Activated CD8-positive, alpha-beta memory T cell treated with anti-CD3 and anti-CD28 coated beads, Interleukin-2, amount 10 ng/mL, durations not matched to agents 7 days and 5 days (primary cell): ENCODE measurements around the gene PIK3R3. TPM values are rescaled to one million over a fixed set of nuclear protein-coding genes. Genes with fewer than 3 reads are reported as not detected.

ENCODE experiments used
- ATAC-seq: fragments of 150-1000 bp; cut with Tn5 transposase; one replicate; pipeline ENCODE4 v1.10.0; 2021; ENCODE audit warnings: moderate library complexity
- CTCF ChIA-PET: fragments of 350-600 bp; sonication (Branson Sonifier 250); formaldehyde crosslinking; loops from one replicate; lab custom pipeline; 2021; ENCODE audit warnings: antibody characterized with exemption; lab: Charles Lee
- DNase-seq: peaks from one replicate; pipeline ENCODE4 v3.0.0-alpha.2; 2020
- H3K27ac Mint-ChIP-seq: one replicate; pipeline ENCODE4 v1.8.0; 2021; ENCODE audit warnings: mild to moderate bottlenecking, mixed read lengths
- H3K27me3 Mint-ChIP-seq: one replicate; pipeline ENCODE4 v1.8.0; 2021; ENCODE audit warnings: mixed read lengths
- H3K36me3 Mint-ChIP-seq: one replicate; pipeline ENCODE4 v1.8.0; 2021; ENCODE audit warnings: mild to moderate bottlenecking, mixed read lengths
- H3K4me1 Mint-ChIP-seq: one replicate; pipeline ENCODE4 v1.8.0; 2021; ENCODE audit warnings: mixed read lengths
- H3K4me3 Mint-ChIP-seq: one replicate; pipeline ENCODE4 v1.8.0; 2021; ENCODE audit warnings: mild to moderate bottlenecking, moderate library complexity, mixed read lengths
- H3K9me3 Mint-ChIP-seq: one replicate; pipeline ENCODE4 v1.8.0; 2022; ENCODE audit warnings: low read depth, mixed read lengths
- total RNA-seq, 2 experiments: library from RNA; stranded (reverse); gene quantifications; one replicate each; pipeline ENCODE4 v1.2.3, GENCODE V29; 2021

Gene PIK3R3
- total RNA-seq, 2 experiments from 2014 or later: 6.7 to 9.6 TPM

GRCh38 chr1:46013581-46013980, 118.8 kb downstream of the PIK3R3 start:
- Mint-ChIP-seq H3K27ac (no peak overlapping the region), H3K27me3 (no peaks in the 10 kb centered on the region), H3K9me3 (no peaks in the 10 kb centered on the region), H3K4me3 (no peak overlapping the region), H3K4me1 (no peaks in the 10 kb centered on the region), H3K36me3 (peaks cover 17% of the 10 kb centered on the region)
- no peak for ATAC-seq
- CTCF ChIA-PET: no interaction called here
- no peak for DNase-seq

GRCh38 chr1:46012236-46012635, 120.2 kb downstream of the PIK3R3 start:
- H3K36me3 Mint-ChIP-seq: peaks cover 22% of the 10 kb centered on the region
- H3K9me3 Mint-ChIP-seq: no peaks in the 10 kb centered on the region
- ATAC-seq: no peak
- no peak for DNase-seq
- no peaks in the 10 kb centered on the region for H3K27me3 Mint-ChIP-seq
- no peak overlapping the region for H3K4me3 Mint-ChIP-seq
- CTCF ChIA-PET: interaction anchor here (0.9 kb wide), 1 partner anchor 211 kb away, joined by 3 read pairs; no protein-coding TSS in a partner anchor
- no peaks in the 10 kb centered on the region for H3K4me1 Mint-ChIP-seq
- H3K27ac Mint-ChIP-seq: no peak overlapping the region

GRCh38 chr1:46011121-46011695, 121.2 kb downstream of the PIK3R3 start:
- CTCF ChIA-PET: no interaction called here
- H3K27me3 Mint-ChIP-seq: no peaks in the 10 kb centered on the region
- ATAC-seq (no peak), DNase-seq (no peak)
- H3K9me3 Mint-ChIP-seq: no peaks in the 10 kb centered on the region
- H3K4me1 Mint-ChIP-seq: no peaks in the 10 kb centered on the region
- H3K27ac Mint-ChIP-seq: no peak overlapping the region
- H3K4me3 Mint-ChIP-seq: no peak overlapping the region
- peaks cover 26% of the 10 kb centered on the region for H3K36me3 Mint-ChIP-seq

- Mint-ChIP-seq H3K27me3 (no peaks in the 10 kb centered on the region), H3K4me1 (no peaks in the 10 kb centered on the region), H3K4me3 (no peak overlapping the region), H3K27ac (no peak overlapping the region), H3K36me3 (peaks cover 26% of the 10 kb centered on the region), H3K9me3 (no peaks in the 10 kb centered on the region)
- ATAC-seq (no peak), DNase-seq (no peak)
- CTCF ChIA-PET: no interaction called here
These were observed 121.8 kb downstream of the PIK3R3 start for GRCh38 chr1:46010611-46011010.

GRCh38 chr1:46008585-46008984, 123.8 kb downstream of the PIK3R3 start:
- H3K27me3 Mint-ChIP-seq: no peaks in the 10 kb centered on the region
- no peak overlapping the region for H3K27ac Mint-ChIP-seq
- H3K36me3 Mint-ChIP-seq: peaks cover 23% of the 10 kb centered on the region
- no peak for DNase-seq
- no peaks in the 10 kb centered on the region for H3K9me3 Mint-ChIP-seq
- H3K4me3 Mint-ChIP-seq: no peak overlapping the region
- no peaks in the 10 kb centered on the region for H3K4me1 Mint-ChIP-seq
- CTCF ChIA-PET: no interaction called here
- ATAC-seq: no peak

- no peak for DNase-seq
- H3K36me3 Mint-ChIP-seq: peaks cover 17% of the 10 kb centered on the region
- CTCF ChIA-PET: no interaction called here
- H3K4me1 Mint-ChIP-seq: peaks cover 4% of the 10 kb centered on the region
- H3K27ac Mint-ChIP-seq: no peak overlapping the region
- ATAC-seq: no peak
- H3K4me3 Mint-ChIP-seq: no peak overlapping the region
- H3K9me3 Mint-ChIP-seq: no peaks in the 10 kb centered on the region
- no peaks in the 10 kb centered on the region for H3K27me3 Mint-ChIP-seq
These were observed 126.8 kb downstream of the PIK3R3 start for GRCh38 chr1:46005594-46005993.

- CTCF ChIA-PET: no interaction called here
These were observed 127.9 kb downstream of the PIK3R3 start for GRCh38 chr1:46004492-46004891.

GRCh38 chr1:46003315-46003714, 129.1 kb downstream of the PIK3R3 start:
- H3K27ac Mint-ChIP-seq: no peak overlapping the region
- H3K27me3 Mint-ChIP-seq: no peaks in the 10 kb centered on the region
- no peak for ATAC-seq
- H3K36me3 Mint-ChIP-seq: peaks cover 11% of the 10 kb centered on the region
- no peaks in the 10 kb centered on the region for H3K9me3 Mint-ChIP-seq
- peaks cover 4% of the 10 kb centered on the region for H3K4me1 Mint-ChIP-seq
- CTCF ChIA-PET: no interaction called here
- no peak overlapping the region for H3K4me3 Mint-ChIP-seq
- no peak for DNase-seq

More at GRCh38 chr1:46004492-46004891, 127.9 kb downstream of the PIK3R3 start:
- no peak overlapping the region for H3K4me3 Mint-ChIP-seq
- H3K36me3 Mint-ChIP-seq: peaks cover 15% of the 10 kb centered on the region
- H3K27me3 Mint-ChIP-seq: no peaks in the 10 kb centered on the region
- H3K4me1 Mint-ChIP-seq: peaks cover 4% of the 10 kb centered on the region
- H3K9me3 Mint-ChIP-seq: no peaks in the 10 kb centered on the region
- H3K27ac Mint-ChIP-seq: no peak overlapping the region
- no peak for ATAC-seq
- DNase-seq: no peak

GRCh38 chr1:46002551-46003150, 129.8 kb downstream of the PIK3R3 start:
- Mint-ChIP-seq H3K27ac (no peak overlapping the region), H3K4me3 (no peak overlapping the region), H3K27me3 (no peaks in the 10 kb centered on the region), H3K36me3 (peaks cover 11% of the 10 kb centered on the region), H3K9me3 (no peaks in the 10 kb centered on the region), H3K4me1 (peaks cover 4% of the 10 kb centered on the region)
- ATAC-seq: no peak
- CTCF ChIA-PET: no interaction called here
- no peak for DNase-seq

GRCh38 chr1:46001081-46001785, 131.2 kb downstream of the PIK3R3 start:
- no peak for DNase-seq
- no peak overlapping the region for H3K27ac Mint-ChIP-seq
- H3K4me3 Mint-ChIP-seq: no peak overlapping the region
- H3K4me1 Mint-ChIP-seq: peaks cover 4% of the 10 kb centered on the region
- peaks cover 4% of the 10 kb centered on the region for H3K36me3 Mint-ChIP-seq
- H3K27me3 Mint-ChIP-seq: no peaks in the 10 kb centered on the region
- CTCF ChIA-PET: interaction anchor here (1.8 kb wide), 1 partner anchor 35 kb away, joined by 4 read pairs; no protein-coding TSS in a partner anchor
- ATAC-seq: no peak
- no peaks in the 10 kb centered on the region for H3K9me3 Mint-ChIP-seq

GRCh38 chr1:45999507-45999906, 132.9 kb downstream of the PIK3R3 start:
- Mint-ChIP-seq H3K9me3 (no peaks in the 10 kb centered on the region), H3K27ac (no peak overlapping the region), H3K4me3 (no peak overlapping the region), H3K4me1 (peaks cover 4% of the 10 kb centered on the region), H3K27me3 (no peaks in the 10 kb centered on the region), H3K36me3 (peaks cover 4% of the 10 kb centered on the region)
- ATAC-seq: no peak
- no peak for DNase-seq
- CTCF ChIA-PET: interaction anchor here (0.6 to 1.4 kb wide), 2 partner anchors 187 to 225 kb away, joined by 3 read pairs; no protein-coding TSS in a partner anchor

- Mint-ChIP-seq H3K9me3 (no peaks in the 10 kb centered on the region), H3K36me3 (peaks cover 2% of the 10 kb centered on the region), H3K4me1 (peaks cover 4% of the 10 kb centered on the region), H3K27ac (no peak overlapping the region), H3K27me3 (no peaks in the 10 kb centered on the region), H3K4me3 (no peak overlapping the region)
- DNase-seq: no peak
- no peak for ATAC-seq
- CTCF ChIA-PET: no interaction called here
These were observed 134.3 kb downstream of the PIK3R3 start for GRCh38 chr1:45998020-45998617.

- no peaks in the 10 kb centered on the region for H3K4me1 Mint-ChIP-seq
- DNase-seq: no peak
- H3K4me3 Mint-ChIP-seq: no peak overlapping the region
- H3K27me3 Mint-ChIP-seq: no peaks in the 10 kb centered on the region
- H3K9me3 Mint-ChIP-seq: peaks cover 1% of the 10 kb centered on the region
- CTCF ChIA-PET: no interaction called here
- H3K27ac Mint-ChIP-seq: no peak overlapping the region
- H3K36me3 Mint-ChIP-seq: peaks cover 6% of the 10 kb centered on the region
- no peak for ATAC-seq
These were observed 137.1 kb downstream of the PIK3R3 start for GRCh38 chr1:45995298-45995697.
